K562 (cell line): ENCODE results near the gene ARPC2. TPM values are rescaled to one million over a fixed set of nuclear protein-coding genes. Genes with fewer than 3 reads are reported as not detected.

Experiments
- ATAC-seq: fragments of 200-7000 bp; cut with Tn5 transposase; 3 replicates; pipeline ENCODE4 v1.9.1; 2020; ENCODE audit warnings: moderate library complexity
- BruUV-seq: library from RNA; stranded (reverse); fragments of 400-500 nt; replicated peaks from 2 replicates; lab custom pipeline; 2021; lab: Mats Ljungman, UMichigan
- CTCF ChIA-PET: fragments of 300-600 bp; formaldehyde crosslinking; extraction: SDS; loops from one replicate; lab custom pipeline; 2021; ENCODE audit warnings: low intra/inter-chr PET ratio; lab: Yijun Ruan, JAX
- POLR2A ChIA-PET: fragments of 300-600, 350-650 bp; sonication (Branson Sonifier 250); formaldehyde crosslinking; extraction: SDS; loops from one replicate; lab custom pipeline; 2021; ENCODE audit warnings: antibody characterized with exemption, inconsistent platforms; lab: Yijun Ruan, JAX
- DNase-seq, 4 experiments: peaks; one replicate each; pipeline versions ENCODE4 v3.0.0 to v3.0.0-alpha.2; 2011 to 2018; ENCODE audit warnings: low spot score in 3 of 4, mixed read lengths in 3 of 4; ENCODE audit errors: extremely low read depth in 1 of 4
- FAIRE-seq: peaks from 2 replicates; lab custom pipeline; 2011; peaks lifted over from hg19 to GRCh38; lab: Jason Lieb, UNC
- H2AFZ ChIP-seq: 2 replicates; pipeline ENCODE4 v1.6.0; 2011; ENCODE audit warnings: low read depth, low read length, control low read depth, inconsistent platforms
- H3K27ac ChIP-seq: fragments of 200-600 bp; 3 replicates; pipeline ENCODE4 v1.8.0; 2011; ENCODE audit warnings: low read depth, mild to moderate bottlenecking, control low read depth, inconsistent platforms, low read length, moderate library complexity, mixed read lengths; ENCODE audit errors: extremely low read depth
- H3K27me3 ChIP-seq, 2 experiments: fragments of 300-600 bp in 1 of 2; 2 replicates in 1 of 2; 3 replicates in 1 of 2; pipeline versions ENCODE4 v1.6.0 to v1.8.0; 2011; ENCODE audit warnings: inconsistent platforms in 2 of 2, low read length in 2 of 2, mild to moderate bottlenecking in 1 of 2, mixed read lengths in 1 of 2, moderate library complexity in 1 of 2; ENCODE audit not compliant: control insufficient read depth in 2 of 2, insufficient read depth in 2 of 2
- H3K36me3 ChIP-seq: fragments of 300-600 bp; 3 replicates; pipeline ENCODE4 v1.8.0; 2011; ENCODE audit warnings: mild to moderate bottlenecking, low read length, inconsistent platforms; ENCODE audit not compliant: control insufficient read depth, insufficient read depth
- H3K4me1 ChIP-seq, 2 experiments: fragments of 200-600 bp in 1 of 2; replicated peaks in 1 of 2; 2 replicates in 1 of 2; 3 replicates in 1 of 2; pipeline versions ENCODE4 v1.5.1 to v1.8.0; 2011; ENCODE audit warnings: inconsistent platforms in 2 of 2, low read length in 2 of 2, mild to moderate bottlenecking in 1 of 2, mixed read lengths in 1 of 2, moderate library complexity in 1 of 2; ENCODE audit not compliant: control insufficient read depth in 2 of 2, insufficient read depth in 2 of 2
- H3K4me2 ChIP-seq: 2 replicates; pipeline ENCODE4 v1.6.1; 2011; ENCODE audit warnings: low read length, control low read depth, inconsistent platforms, mixed read lengths; ENCODE audit not compliant: insufficient read depth
- H3K4me3 ChIP-seq: fragments of 200-600 bp; sonication (generic), shearing (Covaris generic); 2 replicates; pipeline ENCODE4 v1.5.1; 2016; ENCODE audit warnings: control low read depth, inconsistent platforms
- H3K79me2 ChIP-seq: fragments of 200-600 bp; 3 replicates; pipeline ENCODE4 v1.8.0; 2011; ENCODE audit warnings: low read length, inconsistent platforms; ENCODE audit not compliant: control insufficient read depth, insufficient read depth
- H3K9ac ChIP-seq, 2 experiments: 2 replicates each; pipeline versions ENCODE4 v1.6.0 to v1.6.1; 2011; ENCODE audit warnings: low read depth in 2 of 2, low read length in 2 of 2, control low read depth in 1 of 2, inconsistent platforms in 1 of 2, mild to moderate bottlenecking in 1 of 2, mixed read lengths in 1 of 2; ENCODE audit not compliant: insufficient read depth in 1 of 2
- H3K9me1 ChIP-seq: one replicate; pipeline ENCODE4 v1.6.0; 2011; ENCODE audit warnings: inconsistent platforms, mild to moderate bottlenecking, low read length, moderate library complexity; ENCODE audit not compliant: control insufficient read depth, insufficient read depth
- H3K9me3 ChIP-seq: replicated peaks from 2 replicates; pipeline ENCODE4 v1.5.1; 2011; ENCODE audit warnings: low read depth, low read length, inconsistent platforms; ENCODE audit not compliant: control insufficient read depth, insufficient read depth
- H4K20me1 ChIP-seq: replicated peaks from 2 replicates; pipeline ENCODE4 v1.6.1; 2011; ENCODE audit warnings: low read length, inconsistent platforms, mixed read lengths; ENCODE audit not compliant: control insufficient read depth, insufficient read depth
- CSDE1 ChIP-seq, 2 experiments: fragments of 450-650 bp; IDR thresholded peaks; 2 replicates each; pipeline ENCODE4 v1.6.1; 2016; ENCODE audit warnings: mild to moderate bottlenecking in 1 of 2
- E2F6 ChIP-seq, 2 experiments: IDR thresholded peaks; 2 replicates each; pipeline ENCODE4 v1.6.1; 2011; ENCODE audit warnings: borderline replicate concordance in 1 of 2, control low read depth in 1 of 2, low read depth in 1 of 2, low read length in 1 of 2, mild to moderate bottlenecking in 1 of 2, mixed read lengths in 1 of 2, moderate library complexity in 1 of 2; ENCODE audit not compliant: insufficient read depth in 1 of 2, insufficient read length in 1 of 2, poor library complexity in 1 of 2, severe bottlenecking in 1 of 2; ENCODE audit errors: extremely low read depth in 1 of 2
- FOXJ3 ChIP-seq: sonication (generic); formaldehyde crosslinking; IDR thresholded peaks from 2 replicates; pipeline ENCODE4 v1.4.0; 2020; ENCODE audit warnings: mild to moderate bottlenecking, missing genetic modification reagents
- GTF2F1 ChIP-seq: IDR thresholded peaks from 2 replicates; pipeline ENCODE4 v1.6.1; 2011; ENCODE audit warnings: low read depth, low read length, improper control_type of control experiment
- MGA ChIP-seq: fragments of 450-650 bp; IDR thresholded peaks from 2 replicates; pipeline ENCODE4 v1.6.1; 2016; ENCODE audit warnings: mild to moderate bottlenecking, moderate library complexity
- NCOA6 ChIP-seq: fragments of 450-650 bp; IDR thresholded peaks from 2 replicates; pipeline ENCODE4 v1.6.1; 2017; ENCODE audit warnings: mild to moderate bottlenecking
- PURB ChIP-seq: sonication (generic); formaldehyde crosslinking; IDR thresholded peaks from 2 replicates; pipeline ENCODE4 v1.9.0; 2021; ENCODE audit warnings: low read depth, mild to moderate bottlenecking, missing genetic modification reagents
- ZNF121 ChIP-seq: sonication (generic); formaldehyde crosslinking; conservative IDR thresholded peaks from 2 replicates; pipeline ENCODE4 v1.8.0; 2022; ENCODE audit warnings: missing genetic modification reagents
- ZNF140 ChIP-seq: fragments of 250-450 bp; sonication (Bioruptor Pico); IDR thresholded peaks from 2 replicates; pipeline ENCODE4 v1.8.0; 2021; ENCODE audit warnings: moderate library complexity, mild to moderate bottlenecking, inconsistent platforms
- ZNF143 ChIP-seq: sonication (generic); formaldehyde crosslinking; IDR thresholded peaks from 2 replicates; pipeline ENCODE4 v1.9.0; 2022; ENCODE audit warnings: mild to moderate bottlenecking, missing genetic modification reagents
- ZNF75A ChIP-seq: fragments of 450-650 bp; formaldehyde crosslinking; IDR thresholded peaks from 2 replicates; pipeline ENCODE4 v1.4.0; 2020; ENCODE audit warnings: mild to moderate bottlenecking
- WGBS: fragments of 100-300 bp; shearing (Covaris generic); methylation state at CpG from one replicate; pipeline ENCODE4 v1.1.6; 2016; ENCODE audit warnings: low coverage, mixed read lengths; ENCODE audit not compliant: insufficient coverage; ENCODE audit errors: missing lambda C conversion rate; 5-methylcytosine and 5-hydroxymethylcytosine counted together
- in situ Hi-C: fragments of 300-500 bp; cut with MboI; formaldehyde crosslinking; loops from 4 replicates; pipeline ENCODE4 v1.15.0; 2018; ENCODE audit warnings: inconsistent platforms, mixed read lengths
- intact Hi-C: fragments of 100-400 bp; cut with micrococcal nuclease; formaldehyde crosslinking; loops from 2 replicates; pipeline ENCODE4 v1.14.2; 2022
- polyA plus RNA-seq, 8 experiments: library from polyadenylated mRNA; depleted of rRNA in 4 of 8; stranded (reverse) in 5 of 8; unstranded in 3 of 8; fragments of >200 nt; fragmentation: Nextera tagmentation in 2 of 8; fragmentation: Illumina TruSeq in 1 of 8; extraction: Ambion mirVana in 2 of 8; extraction: Trizol in 1 of 8; gene quantifications; 2 replicates each; pipeline versions ENCODE4 v1.2.1 to v1.2.3, GENCODE V29; 2011 to 2014; ENCODE audit warnings: inconsistent platforms in 1 of 8, missing spikeins in 1 of 8
- total RNA-seq, 7 experiments: library from RNA; depleted of rRNA in 6 of 7; stranded (reverse); fragments of >200 nt in 6 of 7; fragmentation: Illumina TruSeq in 2 of 7; extraction: Trizol in 2 of 7; gene quantifications; 2 replicates each; pipeline versions ENCODE4 v1.2.1 to v1.2.3, GENCODE V29; 2011 to 2021; ENCODE audit warnings: low replicate concordance in 1 of 7

ARPC2 gene
- total and polyA plus RNA-seq, 9 of the 15 experiments (the other 6 are each of a cell fraction or from before 2014, with no cell fraction given): 81.9 to 187 (median 103) TPM

- intact Hi-C loops (loop anchor here (10.0 kb wide), 1 partner anchor 280 kb away; no protein-coding TSS in a partner anchor), in situ Hi-C loops (no loop called here)
- H4K20me1 ChIP-seq: no peaks in the 10 kb centered on the region
- WGBS: no CpG with 5 or more reads among the region's 1 CpG
- no peaks in the 10 kb centered on the region for H3K27me3 ChIP-seq
- no peak for DNase-seq
- no peaks in the 10 kb centered on the region for H3K79me2 ChIP-seq
- H2AFZ ChIP-seq: no peak overlapping the region
- no peaks in the 10 kb centered on the region for H3K9me3 ChIP-seq
- CTCF ChIA-PET: no interaction called here
- no peaks in the 10 kb centered on the region for H3K36me3 ChIP-seq
- no peak overlapping the region for H3K4me3 ChIP-seq
- peaks cover 0 to 9% of the 10 kb centered on the region in 2 experiments; a peak in 4 of 5 replicates for H3K4me1 ChIP-seq
- no peak for FAIRE-seq
- H3K9me1 ChIP-seq: no peaks in the 10 kb centered on the region
- TF ChIP-seq ZNF143: no peak
- no peak for TF ChIP-seq FOXJ3 (CRISPR knock-in tag)
- TF ChIP-seq E2F6 (IDR thresholded peaks at IDR 0.05; ENCODE audit: borderline replicate concordance in 1 of 2, extremely low read depth in 1 of 2, insufficient read depth in 1 of 2, insufficient read length in 1 of 2, low read depth in 1 of 2, low read length in 1 of 2, poor library complexity in 1 of 2, severe bottlenecking in 1 of 2): no peak
- no peak for TF ChIP-seq ZNF75A (CRISPR knock-in tag)
- no peak for TF ChIP-seq ZNF140 (CRISPR knock-in tag)
- TF ChIP-seq ZNF121 (CRISPR knock-in tag): no peak
- no peak for TF ChIP-seq MGA
- no peak for TF ChIP-seq NCOA6
- TF ChIP-seq CSDE1 (IDR thresholded peaks at IDR 0.05): no peak
- no peak for TF ChIP-seq PURB (CRISPR knock-in tag)
- TF ChIP-seq GTF2F1: no peak
- H3K27ac ChIP-seq: no peak overlapping the region
- POLR2A ChIA-PET: interaction anchor here (0.5 kb wide), 1 partner anchor 32 kb away, joined by 4 read pairs; no protein-coding TSS in a partner anchor
- BruUV-seq: no TSS peak
- H3K4me2 ChIP-seq: no peak overlapping the region
- ATAC-seq: no peak
- H3K9ac ChIP-seq: no peak overlapping the region
These were observed 32.7 kb upstream of the ARPC2 start for GRCh38 chr2:218184331-218184730.
